Measurements from ENCODE around the gene C14orf119.

- TF ChIP-seq YY1 (IDR thresholded peaks at IDR 0.05; ENCODE audit: insufficient read depth, insufficient read length), result no peak
- no peak for TF ChIP-seq ZNF274 (IDR thresholded peaks at IDR 0.05; ENCODE audit: low read depth, low read length)
- TF ChIP-seq SUZ12 (IDR thresholded peaks at IDR 0.05; ENCODE audit: extremely low read depth, insufficient read depth, insufficient read length), result no peak
Measured at GRCh38 chr14:23137813-23138535, 42.7 kb downstream of the C14orf119 start.

Measured in NT2/D1 (cell line).